Stimulated activated CD8-positive, alpha-beta memory T cell treated with anti-CD3 and anti-CD28 coated beads, Interleukin-15, amount 100 ng/mL, for 1 hour (primary cell): ENCODE data around the gene STEAP3.

Experiments
- DNase-seq: peaks from one replicate; pipeline ENCODE4 v3.0.0-alpha.2; 2020; ENCODE audit warnings: low read depth

The STEAP3 gene

GRCh38 chr2:119295688-119296375 is 72.2 kb downstream of the STEAP3 start:
- DNase-seq: no peak

- DNase-seq: no peak
These were observed 77.8 kb downstream of the STEAP3 start for GRCh38 chr2:119301413-119301812.

GRCh38 chr2:119304847-119305246 is 81.2 kb downstream of the STEAP3 start:
- no peak for DNase-seq

- no peak for DNase-seq
These were observed 82.0 kb downstream of the STEAP3 start for GRCh38 chr2:119305497-119306195.

GRCh38 chr2:119306196-119306590 is 82.6 kb downstream of the STEAP3 start:
- no peak for DNase-seq

GRCh38 chr2:119307419-119308140 is 83.9 kb downstream of the STEAP3 start:
- no peak for DNase-seq

- DNase-seq: no peak
These were observed 85.2 kb downstream of the STEAP3 start for GRCh38 chr2:119308793-119309330.

GRCh38 chr2:119311371-119311770 is 87.7 kb downstream of the STEAP3 start:
- no peak for DNase-seq

- no peak for DNase-seq
These were observed 88.2 kb downstream of the STEAP3 start for GRCh38 chr2:119311831-119312230.
